GM21528 (cell line): Measurements from ENCODE around the gene KCNIP3.

Source experiments
- ATAC-seq: cut with Tn5 transposase; IDR thresholded peaks from one replicate; pipeline ENCODE4 v1.9.1; 2021; ENCODE audit warnings: mild to moderate bottlenecking, moderate library complexity; ENCODE audit not compliant: unreplicated experiment, low FRiP score

Gene KCNIP3

GRCh38 chr2:95274291-95275150, 22.6 kb upstream of the KCNIP3 start, which contains the start of gene PROM2:
Gene PROM2, plus strand, starts transcription at chr2:95274449. Its CDS starts 137 bp downstream, at chr2:95274586.
- ATAC-seq = no peak

GRCh38 chr2:95275151-95275515, 22.0 kb upstream of the KCNIP3 start:
- no peak for ATAC-seq

- ATAC-seq = no peak
Measured at GRCh38 chr2:95275601-95276243, 21.4 kb upstream of the KCNIP3 start.

GRCh38 chr2:95276244-95276887, 20.8 kb upstream of the KCNIP3 start:
- no peak for ATAC-seq

- ATAC-seq = no peak
Measured at GRCh38 chr2:95276888-95277245, 20.3 kb upstream of the KCNIP3 start.

- ATAC-seq = no peak
Measured at GRCh38 chr2:95277246-95277906, 19.8 kb upstream of the KCNIP3 start.

DNA sequence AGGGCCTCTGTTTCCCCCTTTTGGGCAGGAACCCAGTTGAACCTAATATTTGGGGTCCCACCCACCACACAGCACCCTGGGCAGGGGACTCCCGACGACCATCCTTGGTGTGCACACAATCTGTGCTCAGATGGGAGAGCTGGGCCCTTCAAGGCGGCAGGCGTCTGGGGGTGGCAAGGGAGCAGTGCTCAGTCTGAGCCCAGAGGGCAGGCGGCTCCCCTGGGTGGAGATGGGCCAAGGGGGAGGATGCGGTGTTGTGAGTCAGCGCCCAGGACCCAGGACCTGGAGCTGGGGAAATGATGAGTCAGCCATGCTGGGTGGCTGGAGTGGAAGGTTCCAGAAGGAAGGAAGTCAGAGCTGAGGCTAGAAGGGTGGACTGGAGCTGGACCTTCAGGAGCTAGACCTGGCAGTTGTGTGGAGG, 19.1 kb upstream of the KCNIP3 start:
- no peak for ATAC-seq

DNA sequence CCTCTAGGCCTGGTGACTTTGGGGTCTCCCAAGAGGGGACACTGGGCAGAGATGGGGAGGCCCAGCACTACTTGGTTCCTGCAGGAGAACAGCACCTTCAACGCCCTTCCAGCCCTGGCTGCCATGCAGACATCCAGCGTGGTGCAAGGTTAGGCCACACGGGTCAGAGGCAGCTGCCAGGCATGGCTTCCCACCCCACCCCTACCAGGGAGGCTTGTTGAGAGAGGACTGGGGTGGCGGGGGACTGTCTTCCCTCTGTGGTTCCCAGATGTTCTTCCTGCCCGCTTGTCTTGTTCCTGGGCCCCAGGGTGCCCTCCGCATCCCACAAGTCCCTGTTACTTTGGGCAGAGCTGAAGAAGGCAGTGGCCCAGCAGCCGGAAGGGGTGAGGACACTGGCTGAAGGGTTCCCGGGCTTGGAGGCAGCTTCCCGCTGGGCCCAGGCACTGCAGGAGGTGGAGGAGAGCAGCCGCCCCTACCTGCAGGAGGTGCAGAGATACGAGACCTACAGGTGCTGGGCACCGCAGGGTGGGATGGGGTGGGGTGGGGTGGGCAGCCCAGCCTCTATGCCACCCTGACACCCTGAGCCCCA, 18.4 kb upstream of the KCNIP3 start:
- no peak for ATAC-seq

DNA sequence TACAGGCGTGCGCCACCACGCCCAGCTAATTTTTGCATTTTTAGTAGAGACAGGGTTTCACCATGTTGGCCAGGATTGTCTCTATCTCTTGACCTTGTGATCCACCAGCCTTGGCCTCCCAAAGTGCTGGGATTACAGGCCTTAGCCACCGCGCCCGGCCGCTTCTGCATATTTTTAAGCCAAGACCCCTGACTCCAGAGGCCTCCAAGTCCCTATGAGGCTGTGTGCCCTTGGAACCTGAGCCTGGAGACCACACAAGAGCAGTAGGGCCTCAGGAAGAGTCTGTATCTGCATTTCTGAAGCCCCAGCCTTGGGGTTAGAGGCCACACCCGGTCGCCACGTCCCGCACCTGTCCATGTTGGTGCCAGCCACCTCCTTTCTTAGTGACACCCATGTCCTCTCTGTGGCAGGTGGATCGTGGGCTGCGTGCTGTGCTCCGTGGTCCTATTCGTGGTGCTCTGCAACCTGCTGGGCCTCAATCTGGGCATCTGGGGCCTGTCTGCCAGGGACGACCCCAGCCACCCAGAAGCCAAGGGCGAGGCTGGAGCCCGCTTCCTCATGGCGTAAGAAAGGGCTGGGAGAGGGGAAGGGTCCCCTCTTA, 17.6 kb upstream of the KCNIP3 start:
- ATAC-seq = no peak

- ATAC-seq = no peak
Measured at GRCh38 chr2:95281071-95281470, 16.1 kb upstream of the KCNIP3 start.

DNA sequence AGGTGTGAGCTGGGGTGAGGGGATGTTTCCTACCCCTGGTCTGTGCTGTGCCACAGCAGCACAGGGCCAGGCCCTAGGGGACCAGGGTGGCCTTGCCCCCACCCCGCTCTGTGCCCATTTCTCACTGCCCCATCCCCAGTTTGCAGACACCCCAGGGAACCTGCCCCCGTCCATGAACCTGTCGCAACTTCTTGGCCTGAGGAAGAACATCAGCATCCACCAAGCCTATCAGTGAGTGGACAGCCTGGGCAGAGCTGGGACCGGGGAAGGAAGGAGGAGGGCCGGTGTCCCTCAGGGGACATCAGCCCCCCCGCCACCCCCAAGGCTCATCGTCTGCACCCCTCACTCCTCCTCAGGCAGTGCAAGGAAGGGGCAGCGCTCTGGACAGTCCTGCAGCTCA, 15.4 kb upstream of the KCNIP3 start:
- no peak for ATAC-seq

- no peak for ATAC-seq
Measured at GRCh38 chr2:95282458-95282857, 14.7 kb upstream of the KCNIP3 start.

GRCh38 chr2:95283562-95283961, 13.6 kb upstream of the KCNIP3 start:
- ATAC-seq = no peak

DNA sequence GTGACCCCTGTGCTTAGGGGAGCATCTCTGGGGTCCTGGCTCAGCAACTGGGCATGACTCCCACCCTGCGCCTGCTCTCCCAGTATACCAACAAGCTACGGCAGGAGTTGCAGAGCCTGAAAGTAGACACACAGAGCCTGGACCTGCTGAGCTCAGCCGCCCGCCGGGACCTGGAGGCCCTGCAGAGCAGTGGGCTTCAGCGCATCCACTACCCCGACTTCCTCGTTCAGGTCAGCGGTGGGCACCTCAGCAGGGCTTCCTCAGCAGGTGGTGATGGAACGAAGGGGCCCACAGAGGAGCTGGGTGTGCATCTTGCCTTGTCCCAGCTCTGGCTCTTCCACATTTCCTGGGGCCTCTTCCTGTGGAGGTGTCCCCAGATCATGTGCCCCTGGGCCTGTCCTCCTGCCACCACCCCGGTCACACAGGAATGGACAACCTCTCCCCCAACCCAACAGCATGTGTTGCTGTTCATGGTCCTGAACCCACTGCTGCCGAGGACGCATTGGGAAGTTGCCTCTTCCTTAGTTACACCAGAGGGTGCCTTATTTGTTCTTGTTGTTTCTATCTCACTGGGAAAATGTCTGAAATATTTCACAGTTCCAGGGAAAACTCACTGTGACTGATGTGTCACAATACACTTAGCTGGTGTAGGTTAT, 12.1 kb upstream of the KCNIP3 start:
- no peak for ATAC-seq

- ATAC-seq = no peak
Measured at GRCh38 chr2:95285542-95285932, 11.6 kb upstream of the KCNIP3 start.

GRCh38 chr2:95287336-95287735, 9.8 kb upstream of the KCNIP3 start:
- ATAC-seq = no peak

- no peak for ATAC-seq
Measured at GRCh38 chr2:95287806-95288205, 9.3 kb upstream of the KCNIP3 start.

GRCh38 chr2:95289253-95289652, 7.9 kb upstream of the KCNIP3 start:
- no peak for ATAC-seq

- no peak for ATAC-seq
Measured at GRCh38 chr2:95291222-95291621, 5.9 kb upstream of the KCNIP3 start.
